ENCODE measurements around the gene CCL22. TPM values are rescaled to one million over a fixed set of nuclear protein-coding genes. Genes with fewer than 3 reads are reported as not detected.

The CCL22 gene
- total and polyA plus RNA-seq, 2 donors (not counting 3 experiments of a cell fraction or from before 2014, with no cell fraction given), result not detected

DNA sequence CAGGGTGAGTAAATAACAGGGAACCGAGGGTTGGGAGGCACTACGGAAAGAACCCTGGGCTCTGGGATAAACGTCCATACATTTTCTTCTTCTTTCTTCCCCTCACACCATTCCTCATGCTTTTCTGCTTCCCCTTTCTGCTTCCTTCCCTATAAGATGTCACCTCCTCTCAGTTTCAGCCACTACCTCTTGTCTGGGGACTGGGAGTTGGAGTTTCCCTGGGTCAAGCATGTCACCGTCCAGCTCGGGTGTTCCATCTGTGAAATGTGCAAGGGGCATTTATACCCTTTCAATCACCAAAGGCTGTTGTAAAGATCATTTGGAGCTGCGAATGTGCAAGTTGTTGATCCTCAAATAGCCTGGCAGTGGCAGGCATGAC lies 17.5 kb upstream of the CCL22 start:
- TF ChIP-seq, protein P1, sequence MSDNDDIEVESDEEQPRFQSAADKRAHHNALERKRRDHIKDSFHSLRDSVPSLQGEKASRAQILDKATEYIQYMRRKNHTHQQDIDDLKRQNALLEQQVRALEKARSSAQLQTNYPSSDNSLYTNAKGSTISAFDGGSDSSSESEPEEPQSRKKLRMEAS (IDR thresholded peaks at IDR 0.05; ENCODE audit: insufficient read depth, insufficient read length), result no peak
- Histone ChIP-seq H3K9ac (replicated peaks; ENCODE audit: extremely low read depth, insufficient read depth, low read length) (no peak overlapping the region), H3K27ac (ENCODE audit: insufficient read depth, low read depth, low read length) (no peak overlapping the region), H3K79me2 (ENCODE audit: control insufficient read depth, insufficient read depth, low read length) (no peaks in the 10 kb centered on the region), H3K9me1 (replicated peaks; ENCODE audit: control insufficient read depth, extremely low read depth, insufficient read depth, low read length) (no peaks in the 10 kb centered on the region), H2AFZ (ENCODE audit: low read depth, low read length) (no peak overlapping the region), H3K36me3 (ENCODE audit: control insufficient read depth in 2 of 2, extremely low read depth in 1 of 2, insufficient read depth in 2 of 2, low read length in 2 of 2) (no peaks in the 10 kb centered on the region), H3K4me3 (replicated peaks in 1 of 3; ENCODE audit: insufficient read depth in 1 of 3, low read depth in 1 of 3, low read length in 3 of 3) (no peak overlapping the region), H3K4me1 (ENCODE audit: control insufficient read depth, extremely low read depth, insufficient read depth, low read length) (no peaks in the 10 kb centered on the region), H3K4me2 (ENCODE audit: insufficient read depth, low read length) (no peak overlapping the region), H3K27me3 (ENCODE audit: control insufficient read depth in 2 of 2, insufficient read depth in 2 of 2, low read length in 2 of 2) (no peaks in the 10 kb centered on the region), H4K20me1 (replicated peaks; ENCODE audit: control insufficient read depth, extremely low read depth, insufficient read depth, low read length) (no peaks in the 10 kb centered on the region), H3K9me3 (replicated peaks; ENCODE audit: control insufficient read depth, insufficient read depth, low read length) (no peaks in the 10 kb centered on the region)
- DNase-seq (ENCODE audit: low read depth, low spot score), result no peak
- CTCF ChIA-PET, result interaction anchor here (0.6 to 1.6 kb wide), 2 partner anchors 41 to 997 kb away, joined by 3 to 4 read pairs; no protein-coding TSS in a partner anchor
- dilution Hi-C loops (cut with MboI; ENCODE audit: extremely low pct_ligation_motif_present, low sequenced_read_pairs) (no loop called here), intact Hi-C loops (cut with micrococcal nuclease) (no loop called here)
- FAIRE-seq, result no peak
- no TSS peak for BruUV-seq (replicated peaks)
- POLR2A ChIA-PET, result no interaction called here

DNA sequence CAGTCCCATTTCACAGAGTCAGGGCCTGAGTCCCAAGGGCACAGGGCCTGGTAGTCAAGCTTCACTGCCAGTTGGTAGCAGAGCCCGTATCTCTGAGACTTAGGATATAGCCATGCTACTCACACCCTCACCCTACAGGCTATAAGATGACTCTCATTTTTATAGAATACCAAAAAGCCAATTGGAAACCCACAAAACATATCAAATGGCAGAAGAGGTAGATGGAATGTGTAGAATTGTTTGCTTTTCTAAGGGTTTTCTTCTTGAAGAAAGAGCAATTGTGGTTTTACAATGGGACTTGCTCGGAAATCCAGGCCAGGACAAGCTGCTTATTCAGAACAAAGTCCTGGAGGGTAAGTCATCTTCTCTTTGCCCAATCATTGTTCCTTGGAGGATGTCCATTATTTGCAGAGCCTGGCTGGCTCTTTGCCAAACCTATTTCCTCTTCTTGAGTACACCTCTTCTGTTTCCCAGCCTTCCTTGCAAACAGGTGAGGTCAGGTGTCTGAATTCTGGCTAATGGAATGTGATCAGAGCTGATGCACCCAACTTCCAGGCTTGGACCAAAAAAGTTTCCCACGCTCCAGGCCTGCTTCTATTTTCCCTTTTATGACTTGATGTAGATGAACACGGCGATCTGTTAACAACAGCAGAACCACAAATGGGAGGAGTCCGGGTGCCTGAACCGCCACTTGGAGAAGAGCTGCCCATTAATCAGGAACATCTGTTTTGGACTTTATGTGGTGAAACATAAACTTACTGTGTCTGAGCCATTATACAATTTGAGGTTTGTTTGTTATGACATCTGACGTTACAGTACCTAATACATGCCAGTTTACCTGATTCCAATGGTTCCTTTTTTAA lies 16.9 kb upstream of the CCL22 start:
- Histone ChIP-seq H2AFZ (ENCODE audit: low read depth, low read length) (no peak overlapping the region), H3K27ac (ENCODE audit: insufficient read depth, low read depth, low read length) (no peak overlapping the region), H4K20me1 (replicated peaks; ENCODE audit: control insufficient read depth, extremely low read depth, insufficient read depth, low read length) (no peaks in the 10 kb centered on the region), H3K36me3 (ENCODE audit: control insufficient read depth in 2 of 2, extremely low read depth in 1 of 2, insufficient read depth in 2 of 2, low read length in 2 of 2) (no peaks in the 10 kb centered on the region), H3K9ac (replicated peaks; ENCODE audit: extremely low read depth, insufficient read depth, low read length) (no peak overlapping the region), H3K27me3 (ENCODE audit: control insufficient read depth in 2 of 2, insufficient read depth in 2 of 2, low read length in 2 of 2) (peaks cover 0 to 3% of the 10 kb centered on the region in 2 experiments), H3K4me2 (ENCODE audit: insufficient read depth, low read length) (no peak overlapping the region), H3K9me3 (replicated peaks; ENCODE audit: control insufficient read depth, insufficient read depth, low read length) (no peaks in the 10 kb centered on the region), H3K9me1 (replicated peaks; ENCODE audit: control insufficient read depth, extremely low read depth, insufficient read depth, low read length) (no peaks in the 10 kb centered on the region), H3K4me3 (replicated peaks in 1 of 3; ENCODE audit: insufficient read depth in 1 of 3, low read depth in 1 of 3, low read length in 3 of 3) (no peak overlapping the region), H3K4me1 (ENCODE audit: control insufficient read depth, extremely low read depth, insufficient read depth, low read length) (no peaks in the 10 kb centered on the region), H3K79me2 (ENCODE audit: control insufficient read depth, insufficient read depth, low read length) (no peaks in the 10 kb centered on the region)
- no TSS peak for BruUV-seq (replicated peaks)
- dilution Hi-C loops (cut with MboI; ENCODE audit: extremely low pct_ligation_motif_present, low sequenced_read_pairs), result no loop called here
- ChIA-PET CTCF (interaction anchor here (0.6 to 1.6 kb wide), 4 partner anchors 21 to 996 kb away, joined by 3 to 4 read pairs (median 3); no protein-coding TSS in a partner anchor), POLR2A (no interaction called here)
- DNase-seq (ENCODE audit: low read depth, low spot score), result no peak
- intact Hi-C loops (cut with micrococcal nuclease), result no loop called here
- TF ChIP-seq POLR2AphosphoS5 (IDR thresholded peaks at IDR 0.05; ENCODE audit: insufficient read depth, low read depth, low read length) (no peak), EZH2 (IDR thresholded peaks at IDR 0.05; ENCODE audit: borderline replicate concordance, low read depth, low read length, severe bottlenecking) (no peak), JUN (IDR thresholded peaks at IDR 0.05; ENCODE audit: borderline replicate concordance, insufficient read depth, insufficient read length, low read depth) (no peak), MYC (IDR thresholded peaks at IDR 0.05; ENCODE audit: low read depth, low read length) (no peak), GATA2 (IDR thresholded peaks at IDR 0.05; ENCODE audit: insufficient read depth, insufficient read length, low read depth, low read length) (no peak), FOS (IDR thresholded peaks at IDR 0.05; ENCODE audit: borderline replicate concordance, insufficient read depth, low read length) (no peak), POLR2A (IDR thresholded peaks at IDR 0.05; ENCODE audit: low read depth, low read length) (no peak)
- TF ChIP-seq, protein P2, sequence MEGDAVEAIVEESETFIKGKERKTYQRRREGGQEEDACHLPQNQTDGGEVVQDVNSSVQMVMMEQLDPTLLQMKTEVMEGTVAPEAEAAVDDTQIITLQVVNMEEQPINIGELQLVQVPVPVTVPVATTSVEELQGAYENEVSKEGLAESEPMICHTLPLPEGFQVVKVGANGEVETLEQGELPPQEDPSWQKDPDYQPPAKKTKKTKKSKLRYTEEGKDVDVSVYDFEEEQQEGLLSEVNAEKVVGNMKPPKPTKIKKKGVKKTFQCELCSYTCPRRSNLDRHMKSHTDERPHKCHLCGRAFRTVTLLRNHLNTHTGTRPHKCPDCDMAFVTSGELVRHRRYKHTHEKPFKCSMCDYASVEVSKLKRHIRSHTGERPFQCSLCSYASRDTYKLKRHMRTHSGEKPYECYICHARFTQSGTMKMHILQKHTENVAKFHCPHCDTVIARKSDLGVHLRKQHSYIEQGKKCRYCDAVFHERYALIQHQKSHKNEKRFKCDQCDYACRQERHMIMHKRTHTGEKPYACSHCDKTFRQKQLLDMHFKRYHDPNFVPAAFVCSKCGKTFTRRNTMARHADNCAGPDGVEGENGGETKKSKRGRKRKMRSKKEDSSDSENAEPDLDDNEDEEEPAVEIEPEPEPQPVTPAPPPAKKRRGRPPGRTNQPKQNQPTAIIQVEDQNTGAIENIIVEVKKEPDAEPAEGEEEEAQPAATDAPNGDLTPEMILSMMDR (IDR thresholded peaks at IDR 0.05; ENCODE audit: extremely low read depth in 1 of 2, insufficient read depth in 1 of 2, low read depth in 1 of 2, low read length in 2 of 2), result no peak
- TF ChIP-seq, protein P1 (IDR thresholded peaks at IDR 0.05; ENCODE audit: insufficient read depth, insufficient read length), result no peak
- no peak for FAIRE-seq
